Neural progenitor cell (in vitro differentiated cells): ENCODE measurements around the gene RASSF4. TPM values are rescaled to one million over a fixed set of nuclear protein-coding genes. Genes with fewer than 3 reads are reported as not detected.

Source experiments
- DNase-seq: peaks from one replicate; pipeline ENCODE4 v3.0.0-alpha.2; 2016; ENCODE audit warnings: low spot score
- H2AFZ ChIP-seq: fragments of 200-600 bp; sonication (generic); replicated peaks from 2 replicates; pipeline ENCODE4 v1.6.1; 2016; ENCODE audit warnings: antibody characterized with exemption
- H3F3A ChIP-seq: fragments of 200-600 bp; sonication (generic); 2 replicates; pipeline ENCODE4 v1.6.1; 2016; ENCODE audit warnings: antibody characterized with exemption, low read depth
- H3K27ac ChIP-seq: fragments of 200-600 bp; sonication (generic); 2 replicates; pipeline ENCODE4 v1.5.1; 2016; ENCODE audit warnings: mild to moderate bottlenecking
- H3K27me3 ChIP-seq: fragments of 200-600 bp; sonication (generic); 2 replicates; pipeline ENCODE4 v1.6.1; 2016; ENCODE audit warnings: mild to moderate bottlenecking, moderate library complexity
- H3K36me3 ChIP-seq: fragments of 200-600 bp; sonication (generic); 2 replicates; pipeline ENCODE4 v1.5.1; 2016
- H3K4me1 ChIP-seq: fragments of 200-600 bp; sonication (generic); 2 replicates; pipeline ENCODE4 v1.6.1; 2016; ENCODE audit warnings: mixed run types
- H3K4me2 ChIP-seq: fragments of 200-600 bp; sonication (generic); 2 replicates; pipeline ENCODE4 v1.6.1; 2016
- H3K4me3 ChIP-seq: fragments of 200-600 bp; sonication (generic); 2 replicates; pipeline ENCODE4 v1.5.1; 2016
- H3K79me2 ChIP-seq: fragments of 200-600 bp; sonication (generic); 2 replicates; pipeline ENCODE4 v1.6.1; 2016; ENCODE audit warnings: low read depth
- H3K9ac ChIP-seq: fragments of 200-600 bp; sonication (generic); 2 replicates; pipeline ENCODE4 v1.6.1; 2016
- H3K9me3 ChIP-seq: fragments of 200-600 bp; sonication (generic); 2 replicates; pipeline ENCODE4 v1.5.1; 2016; ENCODE audit warnings: low read depth
- H4K20me1 ChIP-seq: fragments of 200-600 bp; sonication (generic); 2 replicates; pipeline ENCODE4 v1.6.1; 2016; ENCODE audit warnings: low read depth
- H3K27ac Mint-ChIP-seq: 3 replicates; pipeline ENCODE4 v1.8.0; 2021; ENCODE audit warnings: mixed read lengths
- H3K27me3 Mint-ChIP-seq: 2 replicates; pipeline ENCODE4 v1.8.0; 2022; ENCODE audit warnings: low read depth, mild to moderate bottlenecking, inconsistent platforms, moderate library complexity, mixed read lengths; ENCODE audit not compliant: insufficient read depth
- H3K36me3 Mint-ChIP-seq: 3 replicates; pipeline ENCODE4 v1.8.0; 2021; ENCODE audit warnings: mixed read lengths
- H3K4me1 Mint-ChIP-seq: 3 replicates; pipeline ENCODE4 v1.8.0; 2021; ENCODE audit warnings: mixed read lengths
- H3K4me3 Mint-ChIP-seq: 3 replicates; pipeline ENCODE4 v1.8.0; 2021; ENCODE audit warnings: mild to moderate bottlenecking, moderate library complexity, mixed read lengths
- H3K9me3 Mint-ChIP-seq: 3 replicates; pipeline ENCODE4 v1.8.0; 2020; ENCODE audit warnings: mixed read lengths
- EZH2 ChIP-seq: fragments of 200-600 bp; sonication (generic); IDR thresholded peaks from 2 replicates; pipeline ENCODE4 v1.6.1; 2017; ENCODE audit warnings: antibody characterized with exemption, mild to moderate bottlenecking, moderate library complexity
- EZH2phosphoT487 ChIP-seq: fragments of 200-600 bp; sonication (generic); IDR thresholded peaks from 2 replicates; pipeline ENCODE4 v1.6.1; 2017; ENCODE audit warnings: antibody characterized with exemption
- total RNA-seq: library from RNA; depleted of rRNA; stranded (reverse); fragments of >200 nt; gene quantifications from 2 replicates; pipeline ENCODE4 v1.2.3, GENCODE V29; 2015; ENCODE audit warnings: low replicate concordance
- TF ChIP-seq, protein P1 (sequence below): fragments of 200-600 bp; sonication (generic); IDR thresholded peaks from 2 replicates; pipeline ENCODE4 v1.5.1; 2017; ENCODE audit warnings: antibody characterized with exemption, mild to moderate bottlenecking

Gene RASSF4
- total RNA-seq, 1 donor from 2014 or later = 3.1 TPM

DNA sequence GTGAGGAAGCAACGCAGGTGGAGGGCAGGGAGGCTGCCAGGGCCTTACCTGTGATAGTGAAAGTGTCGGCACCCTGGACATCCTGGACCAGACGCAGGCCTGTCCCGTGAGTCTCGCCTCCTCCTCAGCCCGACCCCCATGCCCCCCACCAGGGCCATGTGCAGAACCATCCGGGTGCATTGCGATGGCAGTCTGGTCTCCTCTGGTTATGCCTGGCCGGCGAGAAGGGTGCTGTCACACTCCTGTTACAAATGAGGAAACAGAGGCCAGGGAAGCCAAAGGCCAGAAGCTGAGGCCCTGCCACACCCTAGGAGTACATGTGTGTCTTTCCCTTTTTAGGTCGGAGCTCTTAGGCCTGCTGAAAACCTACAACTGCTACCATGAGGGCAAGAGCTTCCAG is 11.8 kb downstream of the RASSF4 start:
- Histone ChIP-seq H3K4me2 (no peak overlapping the region), H3K4me1 (peaks cover 16% of the 10 kb centered on the region), H3K9ac (no peak overlapping the region), H2AFZ (no peak overlapping the region), H3K36me3 (no peaks in the 10 kb centered on the region), H3K79me2 (no peaks in the 10 kb centered on the region), H3K4me3 (no peak overlapping the region), H4K20me1 (no peaks in the 10 kb centered on the region), H3F3A (no peaks in the 10 kb centered on the region), H3K27ac (no peak overlapping the region), H3K9me3 (no peaks in the 10 kb centered on the region), H3K27me3 (peaks cover 19% of the 10 kb centered on the region)
- peaks cover 11% of the 10 kb centered on the region for H3K27me3 Mint-ChIP-seq
- TF ChIP-seq EZH2 (no peak), EZH2phosphoT487 (no peak)
- TF ChIP-seq, protein P1, sequence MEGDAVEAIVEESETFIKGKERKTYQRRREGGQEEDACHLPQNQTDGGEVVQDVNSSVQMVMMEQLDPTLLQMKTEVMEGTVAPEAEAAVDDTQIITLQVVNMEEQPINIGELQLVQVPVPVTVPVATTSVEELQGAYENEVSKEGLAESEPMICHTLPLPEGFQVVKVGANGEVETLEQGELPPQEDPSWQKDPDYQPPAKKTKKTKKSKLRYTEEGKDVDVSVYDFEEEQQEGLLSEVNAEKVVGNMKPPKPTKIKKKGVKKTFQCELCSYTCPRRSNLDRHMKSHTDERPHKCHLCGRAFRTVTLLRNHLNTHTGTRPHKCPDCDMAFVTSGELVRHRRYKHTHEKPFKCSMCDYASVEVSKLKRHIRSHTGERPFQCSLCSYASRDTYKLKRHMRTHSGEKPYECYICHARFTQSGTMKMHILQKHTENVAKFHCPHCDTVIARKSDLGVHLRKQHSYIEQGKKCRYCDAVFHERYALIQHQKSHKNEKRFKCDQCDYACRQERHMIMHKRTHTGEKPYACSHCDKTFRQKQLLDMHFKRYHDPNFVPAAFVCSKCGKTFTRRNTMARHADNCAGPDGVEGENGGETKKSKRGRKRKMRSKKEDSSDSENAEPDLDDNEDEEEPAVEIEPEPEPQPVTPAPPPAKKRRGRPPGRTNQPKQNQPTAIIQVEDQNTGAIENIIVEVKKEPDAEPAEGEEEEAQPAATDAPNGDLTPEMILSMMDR = no peak
- no peak overlapping the region for H3K27ac Mint-ChIP-seq
- H3K4me3 Mint-ChIP-seq = no peak overlapping the region
- H3K4me1 Mint-ChIP-seq = peaks cover 25% of the 10 kb centered on the region
- no peaks in the 10 kb centered on the region for H3K9me3 Mint-ChIP-seq
- no peak for DNase-seq
- H3K36me3 Mint-ChIP-seq = peaks cover 11% of the 10 kb centered on the region

DNA sequence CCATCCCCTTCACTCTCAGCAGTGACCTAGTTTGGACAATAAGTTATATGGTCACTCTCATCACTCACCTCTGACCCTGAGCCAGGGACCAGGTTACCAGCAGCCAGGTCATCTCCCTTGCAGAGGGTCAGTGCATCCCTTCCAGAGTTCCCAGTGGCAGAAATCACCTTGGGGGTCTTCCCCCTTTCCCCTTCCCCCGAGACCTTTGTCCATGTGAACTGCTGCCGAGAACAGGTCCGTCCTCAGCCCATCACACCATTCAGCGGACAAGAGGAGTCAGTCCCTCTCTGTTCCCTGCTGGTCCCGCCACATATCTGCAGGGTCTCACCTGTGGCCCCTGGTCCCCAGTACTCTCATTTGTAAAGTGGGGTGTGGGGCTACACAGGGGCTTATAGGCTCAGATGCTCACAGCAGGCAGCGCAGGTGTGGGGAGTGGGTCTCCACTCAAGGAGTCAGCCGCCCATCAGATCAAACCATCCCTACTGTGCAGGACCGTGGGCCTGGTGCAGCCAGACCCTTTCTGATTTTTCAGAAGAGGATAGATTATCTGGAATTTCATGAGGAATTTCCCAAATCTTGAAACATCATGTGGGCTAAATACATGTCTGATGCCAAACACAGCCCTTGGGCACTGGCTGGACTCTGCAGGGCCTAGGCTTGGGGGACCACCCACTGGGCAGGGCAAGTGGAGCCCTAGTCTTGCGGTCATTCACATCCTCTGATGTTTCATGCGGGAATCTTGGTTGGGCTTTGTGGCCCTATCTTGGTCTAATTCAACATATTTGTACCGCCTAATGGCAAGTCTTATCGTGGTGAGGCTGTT is 12.5 kb downstream of the RASSF4 start:
- Mint-ChIP-seq H3K36me3 (peaks cover 11% of the 10 kb centered on the region), H3K9me3 (no peaks in the 10 kb centered on the region), H3K27me3 (peaks cover 11% of the 10 kb centered on the region), H3K27ac (no peak overlapping the region), H3K4me3 (no peak overlapping the region), H3K4me1 (peaks cover 27% of the 10 kb centered on the region)
- no peaks in the 10 kb centered on the region for H3F3A ChIP-seq
- H3K79me2 ChIP-seq = no peaks in the 10 kb centered on the region
- H3K4me3 ChIP-seq = no peak overlapping the region
- H3K27ac ChIP-seq = no peak overlapping the region
- H3K27me3 ChIP-seq = peaks cover 23% of the 10 kb centered on the region
- TF ChIP-seq, protein P1 = no peak
- no peak for TF ChIP-seq EZH2
- TF ChIP-seq EZH2phosphoT487 = no peak
- DNase-seq = no peak
- H2AFZ ChIP-seq = no peak overlapping the region
- H3K36me3 ChIP-seq = no peaks in the 10 kb centered on the region
- no peak overlapping the region for H3K4me2 ChIP-seq
- no peaks in the 10 kb centered on the region for H3K9me3 ChIP-seq
- H3K4me1 ChIP-seq = peaks cover 16% of the 10 kb centered on the region
- H4K20me1 ChIP-seq = no peaks in the 10 kb centered on the region
- H3K9ac ChIP-seq = no peak overlapping the region

DNA sequence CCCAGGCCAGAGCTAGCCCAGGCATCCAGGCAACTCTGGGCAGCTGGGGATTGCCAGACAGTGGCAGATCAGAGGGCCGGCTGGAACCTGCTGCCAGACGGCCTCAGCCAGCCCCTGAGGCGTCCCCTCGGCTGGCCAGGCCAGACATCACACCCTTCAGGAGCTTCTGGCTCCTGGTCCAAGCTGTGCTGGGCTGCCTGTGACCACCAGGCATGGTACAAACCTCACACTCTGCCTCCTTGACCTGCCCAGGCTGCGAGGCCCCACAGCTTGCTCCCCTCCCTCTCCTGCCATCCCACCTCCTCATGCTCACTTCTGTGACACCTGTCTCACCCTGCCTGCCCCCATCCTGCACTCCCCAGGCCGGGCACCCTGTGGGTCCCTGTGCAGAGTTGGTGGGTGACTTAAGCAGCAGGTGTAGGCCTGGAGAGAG is 13.3 kb downstream of the RASSF4 start:
- Histone ChIP-seq H3K9ac (no peak overlapping the region), H3K79me2 (no peaks in the 10 kb centered on the region), H3K9me3 (no peaks in the 10 kb centered on the region), H3K27ac (no peak overlapping the region), H2AFZ (no peak overlapping the region), H3K4me3 (no peak overlapping the region), H3K4me2 (no peak overlapping the region), H3K27me3 (peaks cover 23% of the 10 kb centered on the region), H3K4me1 (peaks cover 16% of the 10 kb centered on the region), H3K36me3 (no peaks in the 10 kb centered on the region), H3F3A (no peaks in the 10 kb centered on the region), H4K20me1 (no peaks in the 10 kb centered on the region)
- Mint-ChIP-seq H3K9me3 (no peaks in the 10 kb centered on the region), H3K4me1 (peaks cover 23% of the 10 kb centered on the region), H3K27ac (no peak overlapping the region), H3K36me3 (peaks cover 11% of the 10 kb centered on the region), H3K4me3 (no peak overlapping the region), H3K27me3 (peaks cover 11% of the 10 kb centered on the region)
- TF ChIP-seq EZH2 = no peak
- TF ChIP-seq, protein P1 = no peak
- no peak for DNase-seq
